K562 (cell line): ENCODE results near the gene OCEL1. TPM values are rescaled to one million over a fixed set of nuclear protein-coding genes. Genes with fewer than 3 reads are reported as not detected.
A peak's percentile ranks its signal among the peaks of the same experiment; 100 is the strongest.

Source experiments
- ATAC-seq: fragments of 200-7000 bp; cut with Tn5 transposase; 3 replicates; pipeline ENCODE4 v1.9.1; 2020; ENCODE audit warnings: moderate library complexity
- BruUV-seq: library from RNA; stranded (reverse); fragments of 400-500 nt; replicated peaks from 2 replicates; lab custom pipeline; 2021; lab: Mats Ljungman, UMichigan
- CTCF ChIA-PET: fragments of 300-600 bp; formaldehyde crosslinking; extraction: SDS; loops from one replicate; lab custom pipeline; 2021; ENCODE audit warnings: low intra/inter-chr PET ratio; lab: Yijun Ruan, JAX
- POLR2A ChIA-PET: fragments of 300-600, 350-650 bp; sonication (Branson Sonifier 250); formaldehyde crosslinking; extraction: SDS; loops from one replicate; lab custom pipeline; 2021; ENCODE audit warnings: antibody characterized with exemption, inconsistent platforms; lab: Yijun Ruan, JAX
- DNase-seq, 4 experiments: peaks; one replicate each; pipeline versions ENCODE4 v3.0.0 to v3.0.0-alpha.2; 2011 to 2018; ENCODE audit warnings: low spot score in 3 of 4, mixed read lengths in 3 of 4; ENCODE audit errors: extremely low read depth in 1 of 4
- FAIRE-seq: peaks from 2 replicates; lab custom pipeline; 2011; peaks lifted over from hg19 to GRCh38; lab: Jason Lieb, UNC
- H2AFZ ChIP-seq: 2 replicates; pipeline ENCODE4 v1.6.0; 2011; ENCODE audit warnings: low read depth, low read length, control low read depth, inconsistent platforms
- H3K27ac ChIP-seq: fragments of 200-600 bp; 3 replicates; pipeline ENCODE4 v1.8.0; 2011; ENCODE audit warnings: low read depth, mild to moderate bottlenecking, control low read depth, inconsistent platforms, low read length, moderate library complexity, mixed read lengths; ENCODE audit errors: extremely low read depth
- H3K27me3 ChIP-seq, 2 experiments: fragments of 300-600 bp in 1 of 2; 2 replicates in 1 of 2; 3 replicates in 1 of 2; pipeline versions ENCODE4 v1.6.0 to v1.8.0; 2011; ENCODE audit warnings: inconsistent platforms in 2 of 2, low read length in 2 of 2, mild to moderate bottlenecking in 1 of 2, mixed read lengths in 1 of 2, moderate library complexity in 1 of 2; ENCODE audit not compliant: control insufficient read depth in 2 of 2, insufficient read depth in 2 of 2
- H3K36me3 ChIP-seq: fragments of 300-600 bp; 3 replicates; pipeline ENCODE4 v1.8.0; 2011; ENCODE audit warnings: mild to moderate bottlenecking, low read length, inconsistent platforms; ENCODE audit not compliant: control insufficient read depth, insufficient read depth
- H3K4me1 ChIP-seq, 2 experiments: fragments of 200-600 bp in 1 of 2; replicated peaks in 1 of 2; 2 replicates in 1 of 2; 3 replicates in 1 of 2; pipeline versions ENCODE4 v1.5.1 to v1.8.0; 2011; ENCODE audit warnings: inconsistent platforms in 2 of 2, low read length in 2 of 2, mild to moderate bottlenecking in 1 of 2, mixed read lengths in 1 of 2, moderate library complexity in 1 of 2; ENCODE audit not compliant: control insufficient read depth in 2 of 2, insufficient read depth in 2 of 2
- H3K4me2 ChIP-seq: 2 replicates; pipeline ENCODE4 v1.6.1; 2011; ENCODE audit warnings: low read length, control low read depth, inconsistent platforms, mixed read lengths; ENCODE audit not compliant: insufficient read depth
- H3K4me3 ChIP-seq: fragments of 200-600 bp; sonication (generic), shearing (Covaris generic); 2 replicates; pipeline ENCODE4 v1.5.1; 2016; ENCODE audit warnings: control low read depth, inconsistent platforms
- H3K79me2 ChIP-seq: fragments of 200-600 bp; 3 replicates; pipeline ENCODE4 v1.8.0; 2011; ENCODE audit warnings: low read length, inconsistent platforms; ENCODE audit not compliant: control insufficient read depth, insufficient read depth
- H3K9ac ChIP-seq, 2 experiments: 2 replicates each; pipeline versions ENCODE4 v1.6.0 to v1.6.1; 2011; ENCODE audit warnings: low read depth in 2 of 2, low read length in 2 of 2, control low read depth in 1 of 2, inconsistent platforms in 1 of 2, mild to moderate bottlenecking in 1 of 2, mixed read lengths in 1 of 2; ENCODE audit not compliant: insufficient read depth in 1 of 2
- H3K9me1 ChIP-seq: one replicate; pipeline ENCODE4 v1.6.0; 2011; ENCODE audit warnings: inconsistent platforms, mild to moderate bottlenecking, low read length, moderate library complexity; ENCODE audit not compliant: control insufficient read depth, insufficient read depth
- H3K9me3 ChIP-seq: replicated peaks from 2 replicates; pipeline ENCODE4 v1.5.1; 2011; ENCODE audit warnings: low read depth, low read length, inconsistent platforms; ENCODE audit not compliant: control insufficient read depth, insufficient read depth
- H4K20me1 ChIP-seq: replicated peaks from 2 replicates; pipeline ENCODE4 v1.6.1; 2011; ENCODE audit warnings: low read length, inconsistent platforms, mixed read lengths; ENCODE audit not compliant: control insufficient read depth, insufficient read depth
- ASH1L ChIP-seq: fragments of 450-650 bp; IDR thresholded peaks from 2 replicates; pipeline ENCODE4 v1.6.1; 2018; ENCODE audit warnings: borderline replicate concordance, mild to moderate bottlenecking, low read depth; ENCODE audit not compliant: partially characterized antibody
- CHD4 ChIP-seq: fragments of 200-600 bp; sonication (generic); IDR thresholded peaks from 3 replicates; pipeline ENCODE4 v1.6.1; 2012; ENCODE audit warnings: low read depth, mild to moderate bottlenecking, mixed read lengths, low read length, inconsistent platforms; ENCODE audit not compliant: insufficient read depth, insufficient replicate concordance, poor library complexity, severe bottlenecking
- CREM ChIP-seq: IDR thresholded peaks from 2 replicates; pipeline ENCODE4 v1.6.1; 2014; ENCODE audit warnings: antibody characterized with exemption, low read depth
- ESRRA ChIP-seq: fragments of 450-650 bp; IDR thresholded peaks from 2 replicates; pipeline ENCODE4 v1.6.1; 2014; ENCODE audit warnings: low read depth, mild to moderate bottlenecking, moderate library complexity, borderline replicate concordance
- FOXO4 ChIP-seq: fragments of 450-650 bp; formaldehyde crosslinking; IDR thresholded peaks from 2 replicates; pipeline ENCODE4 v1.4.0; 2020; ENCODE audit warnings: mild to moderate bottlenecking, moderate library complexity
- NCOA6 ChIP-seq: fragments of 450-650 bp; IDR thresholded peaks from 2 replicates; pipeline ENCODE4 v1.6.1; 2017; ENCODE audit warnings: mild to moderate bottlenecking
- NONO ChIP-seq, 2 experiments: fragments of 200-400 bp in 1 of 2; fragments of 450-650 bp in 1 of 2; formaldehyde crosslinking in 1 of 2; IDR thresholded peaks; 2 replicates each; pipeline ENCODE4 v1.6.1; 2017; ENCODE audit warnings: low read depth in 2 of 2, mild to moderate bottlenecking in 2 of 2, moderate library complexity in 2 of 2, low read length in 1 of 2
- USF1 ChIP-seq: sonication (generic); formaldehyde crosslinking; IDR thresholded peaks from 2 replicates; pipeline ENCODE4 v1.9.0; 2022; ENCODE audit warnings: mild to moderate bottlenecking, missing genetic modification reagents
- VEZF1 ChIP-seq: fragments of 200-800 bp; sonication (Bioruptor generic); IDR thresholded peaks from 2 replicates; pipeline ENCODE4 v1.6.1; 2017; ENCODE audit warnings: missing genetic modification characterization, missing compliant biosample characterization
- ZC3H11A ChIP-seq: IDR thresholded peaks from 2 replicates; pipeline ENCODE4 v1.6.1; 2012; ENCODE audit warnings: low read depth, low read length, improper control_type of control experiment
- ZFX ChIP-seq: sonication (generic); formaldehyde crosslinking; IDR thresholded peaks from 2 replicates; pipeline ENCODE4 v1.8.0; 2022; ENCODE audit warnings: mild to moderate bottlenecking, missing genetic modification reagents, moderate library complexity
- ZNF253 ChIP-seq: fragments of 250-450 bp; sonication (Bioruptor Pico); conservative IDR thresholded peaks from 2 replicates; pipeline ENCODE4 v1.6.1; 2021; ENCODE audit warnings: mild to moderate bottlenecking
- ZNF444 ChIP-seq: fragments of 250-450 bp; sonication (Bioruptor Pico); IDR thresholded peaks from 2 replicates; pipeline ENCODE4 v1.4.0; 2020; ENCODE audit warnings: mild to moderate bottlenecking, moderate library complexity
- ZNF589 ChIP-seq: fragments of 200-800 bp; sonication (Bioruptor generic); IDR thresholded peaks from 2 replicates; pipeline ENCODE4 v1.6.1; 2016; ENCODE audit warnings: low read depth, missing genetic modification characterization, missing compliant biosample characterization
- WGBS: fragments of 100-300 bp; shearing (Covaris generic); methylation state at CpG from one replicate; pipeline ENCODE4 v1.1.6; 2016; ENCODE audit warnings: low coverage, mixed read lengths; ENCODE audit not compliant: insufficient coverage; ENCODE audit errors: missing lambda C conversion rate; 5-methylcytosine and 5-hydroxymethylcytosine counted together
- in situ Hi-C: fragments of 300-500 bp; cut with MboI; formaldehyde crosslinking; loops from 4 replicates; pipeline ENCODE4 v1.15.0; 2018; ENCODE audit warnings: inconsistent platforms, mixed read lengths
- intact Hi-C: fragments of 100-400 bp; cut with micrococcal nuclease; formaldehyde crosslinking; loops from 2 replicates; pipeline ENCODE4 v1.14.2; 2022
- polyA plus RNA-seq, 8 experiments: library from polyadenylated mRNA; depleted of rRNA in 4 of 8; stranded (reverse) in 5 of 8; unstranded in 3 of 8; fragments of >200 nt; fragmentation: Nextera tagmentation in 2 of 8; fragmentation: Illumina TruSeq in 1 of 8; extraction: Ambion mirVana in 2 of 8; extraction: Trizol in 1 of 8; gene quantifications; 2 replicates each; pipeline versions ENCODE4 v1.2.1 to v1.2.3, GENCODE V29; 2011 to 2014; ENCODE audit warnings: inconsistent platforms in 1 of 8, missing spikeins in 1 of 8
- total RNA-seq, 7 experiments: library from RNA; depleted of rRNA in 6 of 7; stranded (reverse); fragments of >200 nt in 6 of 7; fragmentation: Illumina TruSeq in 2 of 7; extraction: Trizol in 2 of 7; gene quantifications; 2 replicates each; pipeline versions ENCODE4 v1.2.1 to v1.2.3, GENCODE V29; 2011 to 2021; ENCODE audit warnings: low replicate concordance in 1 of 7

Gene OCEL1
- total and polyA plus RNA-seq, 9 of the 15 experiments (the other 6 are each of a cell fraction or from before 2014, with no cell fraction given): 8.0 to 38.0 (median 12.4) TPM

- Histone ChIP-seq H3K9me1 (no peaks in the 10 kb centered on the region), H3K27me3 (no peaks in the 10 kb centered on the region), H3K9me3 (no peaks in the 10 kb centered on the region), H2AFZ (peak overlapping the region; percentile 69), H3K27ac (peak overlapping the region; percentile 53), H3K79me2 (peaks cover 23% of the 10 kb centered on the region), H3K4me1 (peaks cover 39 to 72% of the 10 kb centered on the region in 2 experiments), H3K4me3 (no peak overlapping the region), H3K4me2 (peak overlapping the region; percentile 20; the same call in 1 of the 2 replicates), H4K20me1 (peaks cover 4% of the 10 kb centered on the region; the same call in 1 of the 2 replicates), H3K9ac (peak overlapping the region; percentile 76 to 88), H3K36me3 (no peaks in the 10 kb centered on the region)
- BruUV-seq: no TSS peak
- intact Hi-C loops (loop anchor here (5.0 kb wide), 1 partner anchor 41 kb away; no protein-coding TSS in a partner anchor), in situ Hi-C loops (no loop called here)
- DNase-seq: peak in 3 of 4 experiments; percentile 43 to 83 (median 81)
- peak; percentile 61 for FAIRE-seq
- peak; percentile 15; the same call in 2 of the 3 replicates for ATAC-seq
- POLR2A ChIA-PET: interaction anchor here (0.5 to 1.4 kb wide), 8 partner anchors 11 to 655 kb away, joined by 3 to 6 read pairs (median 3); partner anchors contain the start of gene USE1
- CTCF ChIA-PET: no interaction called here
- WGBS: 48% methylated on average over 17 of the region's 21 CpGs
- TF ChIP-seq ZNF589 (CRISPR knock-in tag): peak; percentile 31; the same call in 1 of the 2 replicates
- no peak for TF ChIP-seq FOXO4 (CRISPR knock-in tag)
- no peak for TF ChIP-seq ZNF253 (CRISPR knock-in tag)
- peak; percentile 17 for TF ChIP-seq CHD4
- peak; percentile 77 for TF ChIP-seq ZFX (CRISPR knock-in tag)
- no peak for TF ChIP-seq ASH1L
- peak; percentile 54 for TF ChIP-seq VEZF1 (CRISPR knock-in tag)
- no peak for TF ChIP-seq ZNF444 (CRISPR knock-in tag)
- TF ChIP-seq ESRRA: peak; percentile 80
- no peak for TF ChIP-seq NONO (IDR thresholded peaks at IDR 0.05; ENCODE audit: low read depth in 2 of 2, low read length in 1 of 2)
- TF ChIP-seq NCOA6: no peak
- TF ChIP-seq CREM: peak; percentile 6; the same call in 1 of the 2 replicates
- TF ChIP-seq ZC3H11A: no peak
- peak; percentile 41 for TF ChIP-seq USF1
Measured at GRCh38 chr19:17248011-17248776, 22.2 kb downstream of the OCEL1 start.
